WTC11 (cell line): ENCODE measurements around the gene TSPAN7. TPM values are rescaled to one million over a fixed set of nuclear protein-coding genes. Genes with fewer than 3 reads are reported as not detected.
A peak's percentile ranks its signal among the peaks of the same experiment; 100 is the strongest.

Source experiments
- ATAC-seq: fragments of 200-7000 bp; cut with Tn5 transposase; 2 replicates; pipeline ENCODE4 v1.10.0; 2021; ENCODE audit warnings: mild to moderate bottlenecking, moderate library complexity
- Bru-seq: library from RNA; stranded (reverse); fragments of 400-500 nt; gene quantifications from one replicate; lab custom pipeline; 2021; lab: Mats Ljungman, UMichigan
- CTCF ChIA-PET: fragments of 300-600 bp; sonication (Branson Sonifier 250); formaldehyde crosslinking; loops from one replicate; lab custom pipeline; 2021; ENCODE audit warnings: antibody characterized with exemption; lab: Charles Lee
- POLR2A ChIA-PET: fragments of 350-600 bp; sonication (Branson Sonifier 250); formaldehyde crosslinking; loops from one replicate; lab custom pipeline; 2021; ENCODE audit warnings: antibody characterized with exemption; lab: Charles Lee
- DNase-seq: peaks from one replicate; pipeline ENCODE4 v3.0.0; 2021; ENCODE audit warnings: low spot score
- H3K27ac Mint-ChIP-seq: 2 replicates; pipeline ENCODE4 v1.8.0; 2021; ENCODE audit warnings: mixed read lengths
- H3K27me3 Mint-ChIP-seq: 2 replicates; pipeline ENCODE4 v1.8.0; 2021; ENCODE audit warnings: low read depth, mild to moderate bottlenecking, moderate library complexity, mixed read lengths
- H3K36me3 Mint-ChIP-seq: 2 replicates; pipeline ENCODE4 v1.8.0; 2021; ENCODE audit warnings: mixed read lengths
- H3K4me1 Mint-ChIP-seq: 2 replicates; pipeline ENCODE4 v1.8.0; 2022; ENCODE audit warnings: mixed read lengths
- H3K4me3 Mint-ChIP-seq: 2 replicates; pipeline ENCODE4 v1.8.0; 2021; ENCODE audit warnings: mild to moderate bottlenecking, moderate library complexity, mixed read lengths
- H3K9me3 Mint-ChIP-seq: 2 replicates; pipeline ENCODE4 v1.8.0; 2021; ENCODE audit warnings: mixed read lengths
- ELF4 ChIP-seq: sonication (generic); formaldehyde crosslinking; IDR thresholded peaks from 2 replicates; pipeline ENCODE4 v1.8.1; 2022; ENCODE audit warnings: low read depth, mild to moderate bottlenecking, moderate library complexity, missing genetic modification reagents
- ESRRA ChIP-seq: sonication (generic); formaldehyde crosslinking; IDR thresholded peaks from 2 replicates; pipeline ENCODE4 v1.8.1; 2022; ENCODE audit warnings: mild to moderate bottlenecking, missing genetic modification reagents, borderline replicate concordance
- FOXP1 ChIP-seq: sonication (generic); formaldehyde crosslinking; IDR thresholded peaks from 2 replicates; pipeline ENCODE4 v1.8.0; 2022; ENCODE audit warnings: missing genetic modification reagents, mild to moderate bottlenecking, moderate library complexity, borderline replicate concordance
- MYBL2 ChIP-seq: sonication (generic); formaldehyde crosslinking; IDR thresholded peaks from 2 replicates; pipeline ENCODE4 v1.8.1; 2023; ENCODE audit warnings: mild to moderate bottlenecking, moderate library complexity, missing genetic modification reagents
- RORB ChIP-seq: fragments of 250-450 bp; sonication (Bioruptor Pico); IDR thresholded peaks from 2 replicates; pipeline ENCODE4 v1.9.0; 2021; ENCODE audit warnings: mild to moderate bottlenecking
- SMAD3 ChIP-seq: sonication (generic); formaldehyde crosslinking; IDR thresholded peaks from 2 replicates; pipeline ENCODE4 v1.8.0; 2022; ENCODE audit warnings: missing genetic modification reagents, mild to moderate bottlenecking, borderline replicate concordance
- TEAD4 ChIP-seq: sonication (generic); formaldehyde crosslinking; IDR thresholded peaks from 2 replicates; pipeline ENCODE4 v1.8.0; 2022; ENCODE audit warnings: mild to moderate bottlenecking, missing genetic modification reagents
- long read RNA-seq, 3 experiments: library from RNA in 1 of 3; library from capped mRNA in 1 of 3; library from polyadenylated mRNA in 1 of 3; unstranded in 2 of 3; stranded (forward) in 1 of 3; transcript quantifications; one replicate each; pipeline ENCODE4 v2.0.0, GENCODE V29; 2021
- total RNA-seq: library from RNA; stranded (reverse); gene quantifications from 3 replicates; pipeline ENCODE4 v1.2.3, GENCODE V29; 2021
- TF ChIP-seq, protein P1 (sequence below): sonication (generic); formaldehyde crosslinking; IDR thresholded peaks from 2 replicates; pipeline ENCODE4 v1.8.0; 2022; ENCODE audit warnings: mild to moderate bottlenecking, missing genetic modification reagents
- TF ChIP-seq, protein P2 (sequence below): sonication (generic); formaldehyde crosslinking; IDR thresholded peaks from 2 replicates; pipeline ENCODE4 v1.8.1; 2023; ENCODE audit warnings: mild to moderate bottlenecking, missing genetic modification reagents, borderline replicate concordance
- TF ChIP-seq, protein P3 (sequence below): sonication (generic); formaldehyde crosslinking; IDR thresholded peaks from 2 replicates; pipeline ENCODE4 v1.8.1; 2023; ENCODE audit warnings: mild to moderate bottlenecking, moderate library complexity, missing genetic modification reagents
- TF ChIP-seq, protein P4 (sequence below): fragments of 250-450 bp; sonication (Bioruptor Pico); IDR thresholded peaks from 2 replicates; pipeline ENCODE4 v1.9.0; 2021; ENCODE audit warnings: mild to moderate bottlenecking, borderline replicate concordance

The TSPAN7 gene, protein sequence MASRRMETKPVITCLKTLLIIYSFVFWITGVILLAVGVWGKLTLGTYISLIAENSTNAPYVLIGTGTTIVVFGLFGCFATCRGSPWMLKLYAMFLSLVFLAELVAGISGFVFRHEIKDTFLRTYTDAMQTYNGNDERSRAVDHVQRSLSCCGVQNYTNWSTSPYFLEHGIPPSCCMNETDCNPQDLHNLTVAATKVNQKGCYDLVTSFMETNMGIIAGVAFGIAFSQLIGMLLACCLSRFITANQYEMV
- 10.8 to 15.7 TPM (median 14.9 TPM) in 3 replicates for total RNA-seq
- percentile 62 among the genes with signal in this experiment for Bru-seq, nascent RNA
- long read RNA-seq, experiment 1, transcript TSPAN7-202 (8 exons, 1,909 nt): major isoform, 41 of 43 reads
- long read RNA-seq, experiment 1, partial matches to known transcripts: 0 of 43 reads
- long read RNA-seq, experiment 1, other reads (novel, unspliced or antisense): 1 of 43 reads
- long read RNA-seq, experiment 2, transcript TSPAN7-202 (8 exons, 1,909 nt): major isoform, 18 of 25 reads
- long read RNA-seq, experiment 2, partial matches to known transcripts: 2 of 25 reads
- long read RNA-seq, experiment 2, other reads (novel, unspliced or antisense): 1 of 25 reads
- long read RNA-seq, experiment 3, transcript TSPAN7-202 (8 exons, 1,909 nt): major isoform, 19 of 21 reads
- long read RNA-seq, experiment 3, partial matches to known transcripts: 0 of 21 reads
- long read RNA-seq, experiment 3, other reads (novel, unspliced or antisense): 2 of 21 reads

DNA sequence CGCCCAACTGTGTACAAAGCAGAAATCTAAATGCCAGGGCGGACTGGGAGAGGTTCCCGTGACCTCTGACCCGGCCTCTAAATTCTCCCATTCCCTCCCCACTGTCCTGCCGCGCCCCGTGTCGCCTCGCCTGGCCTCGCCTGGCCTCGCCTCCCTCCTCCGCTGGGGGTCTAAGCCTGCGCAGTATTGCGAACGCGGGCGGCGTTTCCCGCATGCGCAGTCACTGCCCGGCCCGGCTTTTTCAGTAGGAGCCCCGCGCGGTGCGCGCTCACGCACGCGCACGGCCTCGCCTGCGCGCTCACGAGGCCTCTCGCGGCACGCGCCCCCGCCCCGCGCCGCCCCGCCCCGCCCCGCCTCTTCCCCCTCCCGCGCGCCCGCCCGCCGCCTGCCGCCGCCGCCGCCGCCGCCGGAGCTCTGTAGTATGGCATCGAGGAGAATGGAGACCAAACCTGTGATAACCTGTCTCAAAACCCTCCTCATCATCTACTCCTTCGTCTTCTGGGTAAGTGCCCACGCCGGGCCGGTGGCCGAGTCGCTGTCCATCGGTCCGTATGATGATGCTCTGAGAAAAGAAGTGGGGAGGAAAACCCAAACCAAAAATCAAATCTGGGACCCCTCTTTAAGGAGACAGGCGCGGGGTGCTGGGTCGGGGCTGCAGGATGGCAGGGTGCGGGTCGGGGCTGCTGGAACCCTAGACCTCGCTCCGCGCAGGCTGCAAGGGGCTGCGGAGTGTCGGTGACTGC is at the start of gene TSPAN7:
Gene TSPAN7 (plus strand): TSS at position 417 of the 743 bp plus-strand sequence. CDS start 5 bp downstream, at position 422.
- ChIA-PET CTCF (interaction anchor here (1.0 kb wide), 1 partner anchor 9 kb away, joined by 3 read pairs; no protein-coding TSS in a partner anchor), POLR2A (no interaction called here)
- Mint-ChIP-seq H3K9me3 (no peaks in the 10 kb centered on the region), H3K4me1 (peaks cover 9% of the 10 kb centered on the region; the same call in 1 of the 2 replicates), H3K27me3 (peaks cover 21% of the 10 kb centered on the region), H3K27ac (no peak within 1 kb of the TSS), H3K36me3 (no peaks in the 10 kb centered on the region), H3K4me3 (peak within 1 kb of the TSS; percentile 87)
- ATAC-seq (peak; percentile 72), DNase-seq (peak; percentile 71)
- TF ChIP-seq, protein P1, sequence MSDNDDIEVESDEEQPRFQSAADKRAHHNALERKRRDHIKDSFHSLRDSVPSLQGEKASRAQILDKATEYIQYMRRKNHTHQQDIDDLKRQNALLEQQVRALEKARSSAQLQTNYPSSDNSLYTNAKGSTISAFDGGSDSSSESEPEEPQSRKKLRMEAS: peak; percentile 32; the same call in 1 of the 2 replicates
- no peak for TF ChIP-seq FOXP1 (CRISPR knock-in tag)

DNA sequence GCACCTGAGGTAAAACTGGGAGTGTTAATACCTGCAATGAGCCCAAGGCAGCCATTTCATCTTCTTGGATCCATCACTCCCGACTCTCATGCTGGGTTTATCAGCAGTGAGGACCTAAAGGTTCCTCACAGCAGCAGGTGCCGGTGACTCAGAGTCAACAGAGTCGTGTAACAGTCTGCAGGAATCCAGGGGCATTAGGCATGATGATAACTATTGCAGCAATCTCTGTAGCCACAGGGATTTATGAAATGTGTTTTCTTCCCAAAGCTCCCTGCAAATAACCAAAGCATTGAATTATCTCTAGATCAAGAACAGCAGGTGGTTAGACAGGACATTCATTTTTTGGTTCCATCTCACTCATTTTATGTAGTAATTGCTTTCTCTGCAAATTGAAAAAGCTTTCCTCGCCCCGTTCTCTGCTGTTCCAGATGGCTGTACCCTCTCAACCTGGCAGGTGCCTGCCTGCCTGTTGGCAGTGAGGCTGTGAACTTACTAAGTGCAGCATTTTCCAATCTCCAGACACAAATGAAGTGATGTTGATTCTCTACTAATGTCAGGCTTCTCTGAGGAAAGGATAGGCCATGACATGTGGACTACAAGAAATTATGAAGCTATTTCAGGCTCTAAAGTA is 48.1 kb upstream of the TSPAN7 start:
- H3K36me3 Mint-ChIP-seq: no peaks in the 10 kb centered on the region
- no peak overlapping the region for H3K27ac Mint-ChIP-seq
- no peaks in the 10 kb centered on the region for H3K9me3 Mint-ChIP-seq
- H3K4me1 Mint-ChIP-seq: no peaks in the 10 kb centered on the region
- no peak for ATAC-seq
- no peak overlapping the region for H3K4me3 Mint-ChIP-seq
- CTCF ChIA-PET: no interaction called here
- no peak for DNase-seq
- H3K27me3 Mint-ChIP-seq: no peaks in the 10 kb centered on the region
- TF ChIP-seq TEAD4 (CRISPR knock-in tag): no peak
- no peak for TF ChIP-seq SMAD3 (CRISPR knock-in tag)
- no peak for TF ChIP-seq ESRRA (CRISPR knock-in tag)
- TF ChIP-seq, protein P2, sequence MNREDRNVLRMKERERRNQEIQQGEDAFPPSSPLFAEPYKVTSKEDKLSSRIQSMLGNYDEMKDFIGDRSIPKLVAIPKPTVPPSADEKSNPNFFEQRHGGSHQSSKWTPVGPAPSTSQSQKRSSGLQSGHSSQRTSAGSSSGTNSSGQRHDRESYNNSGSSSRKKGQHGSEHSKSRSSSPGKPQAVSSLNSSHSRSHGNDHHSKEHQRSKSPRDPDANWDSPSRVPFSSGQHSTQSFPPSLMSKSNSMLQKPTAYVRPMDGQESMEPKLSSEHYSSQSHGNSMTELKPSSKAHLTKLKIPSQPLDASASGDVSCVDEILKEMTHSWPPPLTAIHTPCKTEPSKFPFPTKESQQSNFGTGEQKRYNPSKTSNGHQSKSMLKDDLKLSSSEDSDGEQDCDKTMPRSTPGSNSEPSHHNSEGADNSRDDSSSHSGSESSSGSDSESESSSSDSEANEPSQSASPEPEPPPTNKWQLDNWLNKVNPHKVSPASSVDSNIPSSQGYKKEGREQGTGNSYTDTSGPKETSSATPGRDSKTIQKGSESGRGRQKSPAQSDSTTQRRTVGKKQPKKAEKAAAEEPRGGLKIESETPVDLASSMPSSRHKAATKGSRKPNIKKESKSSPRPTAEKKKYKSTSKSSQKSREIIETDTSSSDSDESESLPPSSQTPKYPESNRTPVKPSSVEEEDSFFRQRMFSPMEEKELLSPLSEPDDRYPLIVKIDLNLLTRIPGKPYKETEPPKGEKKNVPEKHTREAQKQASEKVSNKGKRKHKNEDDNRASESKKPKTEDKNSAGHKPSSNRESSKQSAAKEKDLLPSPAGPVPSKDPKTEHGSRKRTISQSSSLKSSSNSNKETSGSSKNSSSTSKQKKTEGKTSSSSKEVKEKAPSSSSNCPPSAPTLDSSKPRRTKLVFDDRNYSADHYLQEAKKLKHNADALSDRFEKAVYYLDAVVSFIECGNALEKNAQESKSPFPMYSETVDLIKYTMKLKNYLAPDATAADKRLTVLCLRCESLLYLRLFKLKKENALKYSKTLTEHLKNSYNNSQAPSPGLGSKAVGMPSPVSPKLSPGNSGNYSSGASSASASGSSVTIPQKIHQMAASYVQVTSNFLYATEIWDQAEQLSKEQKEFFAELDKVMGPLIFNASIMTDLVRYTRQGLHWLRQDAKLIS (CRISPR knock-in tag): no peak
- TF ChIP-seq ELF4: no peak
- TF ChIP-seq, protein P3, sequence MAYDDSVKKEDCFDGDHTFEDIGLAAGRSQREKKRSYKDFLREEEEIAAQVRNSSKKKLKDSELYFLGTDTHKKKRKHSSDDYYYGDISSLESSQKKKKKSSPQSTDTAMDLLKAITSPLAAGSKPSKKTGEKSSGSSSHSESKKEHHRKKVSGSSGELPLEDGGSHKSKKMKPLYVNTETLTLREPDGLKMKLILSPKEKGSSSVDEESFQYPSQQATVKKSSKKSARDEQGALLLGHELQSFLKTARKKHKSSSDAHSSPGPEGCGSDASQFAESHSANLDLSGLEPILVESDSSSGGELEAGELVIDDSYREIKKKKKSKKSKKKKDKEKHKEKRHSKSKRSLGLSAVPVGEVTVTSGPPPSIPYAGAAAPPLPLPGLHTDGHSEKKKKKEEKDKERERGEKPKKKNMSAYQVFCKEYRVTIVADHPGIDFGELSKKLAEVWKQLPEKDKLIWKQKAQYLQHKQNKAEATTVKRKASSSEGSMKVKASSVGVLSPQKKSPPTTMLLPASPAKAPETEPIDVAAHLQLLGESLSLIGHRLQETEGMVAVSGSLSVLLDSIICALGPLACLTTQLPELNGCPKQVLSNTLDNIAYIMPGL (CRISPR knock-in tag): no peak
- no peak for TF ChIP-seq RORB (CRISPR knock-in tag)
- TF ChIP-seq, protein P4, sequence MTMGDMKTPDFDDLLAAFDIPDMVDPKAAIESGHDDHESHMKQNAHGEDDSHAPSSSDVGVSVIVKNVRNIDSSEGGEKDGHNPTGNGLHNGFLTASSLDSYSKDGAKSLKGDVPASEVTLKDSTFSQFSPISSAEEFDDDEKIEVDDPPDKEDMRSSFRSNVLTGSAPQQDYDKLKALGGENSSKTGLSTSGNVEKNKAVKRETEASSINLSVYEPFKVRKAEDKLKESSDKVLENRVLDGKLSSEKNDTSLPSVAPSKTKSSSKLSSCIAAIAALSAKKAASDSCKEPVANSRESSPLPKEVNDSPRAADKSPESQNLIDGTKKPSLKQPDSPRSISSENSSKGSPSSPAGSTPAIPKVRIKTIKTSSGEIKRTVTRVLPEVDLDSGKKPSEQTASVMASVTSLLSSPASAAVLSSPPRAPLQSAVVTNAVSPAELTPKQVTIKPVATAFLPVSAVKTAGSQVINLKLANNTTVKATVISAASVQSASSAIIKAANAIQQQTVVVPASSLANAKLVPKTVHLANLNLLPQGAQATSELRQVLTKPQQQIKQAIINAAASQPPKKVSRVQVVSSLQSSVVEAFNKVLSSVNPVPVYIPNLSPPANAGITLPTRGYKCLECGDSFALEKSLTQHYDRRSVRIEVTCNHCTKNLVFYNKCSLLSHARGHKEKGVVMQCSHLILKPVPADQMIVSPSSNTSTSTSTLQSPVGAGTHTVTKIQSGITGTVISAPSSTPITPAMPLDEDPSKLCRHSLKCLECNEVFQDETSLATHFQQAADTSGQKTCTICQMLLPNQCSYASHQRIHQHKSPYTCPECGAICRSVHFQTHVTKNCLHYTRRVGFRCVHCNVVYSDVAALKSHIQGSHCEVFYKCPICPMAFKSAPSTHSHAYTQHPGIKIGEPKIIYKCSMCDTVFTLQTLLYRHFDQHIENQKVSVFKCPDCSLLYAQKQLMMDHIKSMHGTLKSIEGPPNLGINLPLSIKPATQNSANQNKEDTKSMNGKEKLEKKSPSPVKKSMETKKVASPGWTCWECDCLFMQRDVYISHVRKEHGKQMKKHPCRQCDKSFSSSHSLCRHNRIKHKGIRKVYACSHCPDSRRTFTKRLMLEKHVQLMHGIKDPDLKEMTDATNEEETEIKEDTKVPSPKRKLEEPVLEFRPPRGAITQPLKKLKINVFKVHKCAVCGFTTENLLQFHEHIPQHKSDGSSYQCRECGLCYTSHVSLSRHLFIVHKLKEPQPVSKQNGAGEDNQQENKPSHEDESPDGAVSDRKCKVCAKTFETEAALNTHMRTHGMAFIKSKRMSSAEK (CRISPR knock-in tag): no peak
- TF ChIP-seq MYBL2 (CRISPR knock-in tag): no peak
- POLR2A ChIA-PET: no interaction called here
